Ectodermal cell (in vitro differentiated cells): ENCODE data around the gene ZSWIM2.

Experiments used
- H3K27ac ChIP-seq: 2 replicates; pipeline ENCODE4 v1.7.0; 2013; ENCODE audit warnings: mild to moderate bottlenecking, low read depth, low read length; ENCODE audit not compliant: insufficient read depth, poor library complexity, severe bottlenecking
- H3K27me3 ChIP-seq: 2 replicates; pipeline ENCODE4 v1.7.0; 2013; ENCODE audit warnings: mild to moderate bottlenecking, low read length; ENCODE audit not compliant: insufficient read depth, control insufficient read depth, poor library complexity, severe bottlenecking
- H3K36me3 ChIP-seq: one replicate; pipeline ENCODE4 v1.7.0; 2013; ENCODE audit warnings: low read length; ENCODE audit not compliant: control insufficient read depth, insufficient read depth
- H3K4me1 ChIP-seq: one replicate; pipeline ENCODE4 v1.7.0; 2013; ENCODE audit warnings: low read length; ENCODE audit not compliant: control insufficient read depth, insufficient read depth
- H3K4me3 ChIP-seq: 2 replicates; pipeline ENCODE4 v1.7.0; 2013; ENCODE audit warnings: low read depth, low read length, control low read depth; ENCODE audit not compliant: insufficient read depth
- H3K9me3 ChIP-seq: 2 replicates; pipeline ENCODE4 v1.7.0; 2013; ENCODE audit warnings: mild to moderate bottlenecking, low read length, moderate library complexity; ENCODE audit not compliant: control insufficient read depth
- whole genome bisulfite sequencing, 2 experiments: methylation state at CpG; one replicate each; pipeline ENCODE4 v1.1.7; 2013; ENCODE audit warnings: missing lambda C conversion rate in 2 of 2; 5-methylcytosine and 5-hydroxymethylcytosine counted together

ZSWIM2 gene

GRCh38 chr2:186784930-186785329 lies 64.0 kb downstream of the ZSWIM2 start:
- no peak overlapping the region for H3K4me3 ChIP-seq
- no peaks in the 10 kb centered on the region for H3K4me1 ChIP-seq
- no peaks in the 10 kb centered on the region for H3K9me3 ChIP-seq
- 95 to 99% methylated on average over 4 of the region's 4 CpGs for WGBS, 2 experiments
- H3K27ac ChIP-seq = no peak overlapping the region
- no peaks in the 10 kb centered on the region for H3K36me3 ChIP-seq
- no peaks in the 10 kb centered on the region for H3K27me3 ChIP-seq

- no peaks in the 10 kb centered on the region for H3K4me1 ChIP-seq
- H3K27ac ChIP-seq = no peak overlapping the region
- no peaks in the 10 kb centered on the region for H3K9me3 ChIP-seq
- H3K27me3 ChIP-seq = no peaks in the 10 kb centered on the region
- H3K4me3 ChIP-seq = no peak overlapping the region
- no peaks in the 10 kb centered on the region for H3K36me3 ChIP-seq
Measured at GRCh38 chr2:186783254-186783653, 65.7 kb downstream of the ZSWIM2 start.

GRCh38 chr2:186780701-186781316 lies 68.2 kb downstream of the ZSWIM2 start:
- Histone ChIP-seq H3K36me3 (no peaks in the 10 kb centered on the region), H3K27ac (no peak overlapping the region), H3K9me3 (no peaks in the 10 kb centered on the region), H3K4me1 (no peaks in the 10 kb centered on the region), H3K4me3 (no peak overlapping the region), H3K27me3 (no peaks in the 10 kb centered on the region)
- WGBS, 2 experiments = 55 to 71% methylated on average over 3 to 4 of the region's 4 CpGs
